Stimulated activated CD8-positive, alpha-beta memory T cell treated with anti-CD3 and anti-CD28 coated beads, Interleukin-7, amount 100 ng/mL, for 24 hours (primary cell): Measurements from ENCODE around the gene GPBP1.
A peak's percentile ranks its signal among the peaks of the same experiment; 100 is the strongest.
"Not testable (repeated sequence)": the region's sequence is repeated elsewhere in the genome, so short reads cannot be mapped to it uniquely, and the experiment has no call there.

ENCODE experiments used
- DNase-seq: peaks from one replicate; pipeline ENCODE4 v3.0.0-alpha.2; 2020; ENCODE audit warnings: low read depth

The GPBP1 gene

DNA sequence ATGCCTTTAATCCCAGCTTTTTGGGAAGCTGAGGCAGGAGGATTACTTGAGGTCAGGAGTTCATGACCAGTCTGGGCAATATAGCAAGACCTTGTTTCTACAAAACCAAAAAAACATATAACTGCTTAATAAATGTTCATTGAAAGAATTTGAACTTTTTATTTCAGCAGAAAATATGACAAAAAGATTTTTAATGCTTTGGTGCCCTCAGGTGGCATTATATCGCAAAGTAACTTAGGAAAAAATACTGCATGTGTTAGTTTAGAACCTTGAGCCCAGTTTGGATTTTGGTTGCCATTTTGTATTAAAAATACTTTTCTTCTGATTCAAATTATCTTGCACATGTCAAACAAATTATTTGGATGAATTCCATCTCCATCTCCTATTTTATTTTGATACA, 103.2 kb downstream of the GPBP1 start:
- DNase-seq: no peak

DNA sequence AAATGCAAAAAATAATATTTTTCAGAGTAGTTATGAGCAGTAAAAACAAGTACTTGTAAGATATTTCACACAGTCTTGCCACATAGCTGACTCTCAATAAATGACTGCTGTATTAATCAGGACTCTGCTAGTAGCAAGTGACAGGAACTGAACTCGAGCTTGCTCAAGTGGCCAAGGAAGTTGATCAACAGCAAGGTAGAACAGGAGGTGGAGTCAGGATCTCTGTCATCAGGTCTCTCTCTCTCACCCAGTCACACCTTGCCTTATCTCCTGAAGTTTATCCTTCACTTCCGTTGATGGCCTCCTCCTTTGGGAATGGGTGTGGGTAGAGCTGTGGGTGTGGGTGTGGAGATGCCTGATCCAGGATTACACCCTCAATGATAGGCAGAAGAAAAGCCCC, 107.0 kb downstream of the GPBP1 start:
- no peak for DNase-seq

DNA sequence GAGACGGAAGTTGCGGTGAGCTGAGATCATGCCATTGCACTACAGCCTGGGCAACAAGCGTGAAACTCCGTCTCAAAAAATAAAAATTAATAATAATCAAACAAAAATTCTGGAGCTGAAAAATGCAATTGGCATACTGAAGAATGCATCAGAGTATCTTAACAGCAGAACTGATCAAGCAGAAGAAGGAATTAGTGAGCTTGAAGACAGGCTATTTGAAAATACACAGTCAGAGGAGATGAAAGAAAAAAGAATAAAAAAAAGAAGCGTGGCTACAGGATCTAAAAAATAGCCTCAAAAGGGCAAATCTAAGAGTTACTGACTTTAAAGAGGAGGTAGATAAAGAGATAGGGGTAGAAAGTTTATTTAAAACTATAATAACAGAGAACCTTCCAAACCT, 111.2 kb downstream of the GPBP1 start:
- DNase-seq: not testable (repeated sequence)

DNA sequence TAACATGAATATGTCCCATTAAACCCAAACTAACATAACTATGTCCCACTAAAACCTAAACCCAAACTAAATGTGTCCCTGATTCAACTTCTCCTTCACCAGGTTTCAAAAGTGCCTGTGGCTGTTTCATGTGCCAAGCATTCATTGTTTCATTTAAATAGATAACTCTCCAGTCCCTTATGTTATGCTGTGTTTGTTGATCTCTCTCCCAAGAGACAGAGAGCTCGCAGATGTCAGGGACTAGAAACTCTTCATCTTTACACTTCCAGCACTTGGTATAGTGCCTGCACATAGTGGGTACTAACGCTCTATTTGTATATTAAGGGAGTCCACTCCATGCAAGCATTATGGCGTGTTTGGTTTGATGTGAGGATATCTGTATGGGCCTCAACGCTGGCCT, 118.0 kb downstream of the GPBP1 start:
- DNase-seq: no peak

DNA sequence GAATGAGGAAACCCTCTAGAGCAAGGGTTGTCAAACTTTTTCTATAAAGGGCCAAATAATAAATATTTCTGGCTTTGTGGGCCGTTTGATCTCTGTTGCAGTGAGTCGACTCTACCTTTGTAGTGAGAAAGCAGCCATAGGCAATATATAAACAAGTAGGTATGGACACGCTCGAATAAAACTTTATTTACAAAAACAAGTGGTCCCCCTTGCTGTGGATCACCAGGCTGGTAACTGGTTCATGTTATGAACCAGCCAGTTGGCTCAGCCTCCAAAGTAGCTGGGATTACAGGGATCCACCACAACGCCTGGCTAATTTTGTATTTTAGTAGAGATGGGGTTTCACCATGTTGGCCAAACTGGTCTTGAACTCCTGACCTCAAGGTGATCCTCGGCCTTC, 118.5 kb downstream of the GPBP1 start:
- DNase-seq: no peak

DNA sequence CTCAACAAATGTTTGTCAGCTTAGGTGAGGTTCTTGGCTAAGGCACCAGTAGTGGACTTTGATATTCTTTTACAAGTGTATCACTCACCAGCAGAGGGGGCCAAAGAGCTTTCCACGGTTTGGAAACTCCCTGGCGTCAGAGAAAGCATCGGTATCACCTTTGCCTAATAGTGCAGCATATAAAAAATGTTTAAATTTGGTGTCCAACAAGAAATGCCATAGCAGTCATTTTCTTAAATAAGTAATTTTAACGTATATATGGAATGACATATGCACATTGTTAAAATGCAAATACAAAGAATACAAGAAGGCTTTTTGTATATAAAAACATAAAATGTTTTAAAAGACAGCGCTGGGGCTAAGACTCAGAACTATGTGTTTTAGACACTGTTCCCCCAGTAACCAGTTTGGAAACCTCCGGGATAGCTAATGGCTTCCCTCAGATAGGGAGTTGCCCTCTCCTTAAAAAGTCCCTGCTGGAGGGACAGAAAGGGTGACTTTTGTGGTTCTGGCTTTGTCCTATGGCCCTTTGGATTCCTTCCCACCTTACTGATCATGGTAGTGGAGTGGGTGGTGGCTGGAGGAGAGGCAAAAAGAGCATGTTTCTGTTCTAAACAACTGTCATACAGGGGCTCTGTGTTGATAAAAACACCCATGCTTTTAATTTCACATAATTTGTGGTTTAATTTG, 124.6 kb downstream of the GPBP1 start:
- peak; percentile 69 for DNase-seq

- DNase-seq: peak; percentile 21
These were observed 125.2 kb downstream of the GPBP1 start for GRCh38 chr5:57298985-57299491.

DNA sequence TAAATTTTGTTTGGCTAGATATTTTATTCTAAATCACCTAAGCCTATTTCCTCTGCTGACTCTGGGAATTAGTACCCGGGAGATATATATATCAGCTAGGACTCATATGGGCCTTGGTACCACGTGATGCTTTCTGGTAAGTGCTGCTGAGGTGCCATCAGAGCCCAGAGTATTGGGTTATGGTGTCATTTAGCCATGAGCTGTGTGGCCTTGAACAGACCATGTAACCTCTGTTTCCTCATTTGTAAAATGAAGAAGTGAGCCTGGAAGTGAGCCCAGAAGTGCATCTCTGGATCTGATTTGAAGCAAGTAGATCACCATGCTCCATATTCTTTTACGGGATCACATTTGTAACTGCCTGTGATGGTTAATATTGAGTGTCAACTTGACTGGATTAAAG, 126.1 kb downstream of the GPBP1 start:
- no peak for DNase-seq

- peak; percentile 11 for DNase-seq
These were observed 128.3 kb downstream of the GPBP1 start for GRCh38 chr5:57302164-57302563.

GRCh38 chr5:57302643-57303042, 128.8 kb downstream of the GPBP1 start:
- no peak for DNase-seq

DNA sequence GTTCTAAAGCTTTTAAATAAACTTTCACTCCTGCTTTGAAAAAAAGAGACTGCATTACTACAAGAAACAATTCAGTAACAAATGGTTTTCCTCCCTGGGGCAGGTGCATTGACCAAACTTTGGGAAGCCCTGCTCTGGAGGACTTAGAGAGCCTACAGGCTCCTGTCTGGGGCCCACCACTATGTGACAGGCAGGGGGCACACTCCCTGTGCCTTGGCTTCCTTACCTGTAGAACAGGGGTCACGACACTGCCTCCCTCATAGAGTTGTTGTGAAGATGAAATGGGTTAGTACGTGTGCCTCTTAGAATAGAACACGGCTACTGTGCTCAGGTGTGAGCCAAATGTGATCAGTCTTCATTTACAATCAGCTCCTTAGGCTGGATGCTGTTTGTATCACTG, 130.1 kb downstream of the GPBP1 start:
- DNase-seq: no peak

DNA sequence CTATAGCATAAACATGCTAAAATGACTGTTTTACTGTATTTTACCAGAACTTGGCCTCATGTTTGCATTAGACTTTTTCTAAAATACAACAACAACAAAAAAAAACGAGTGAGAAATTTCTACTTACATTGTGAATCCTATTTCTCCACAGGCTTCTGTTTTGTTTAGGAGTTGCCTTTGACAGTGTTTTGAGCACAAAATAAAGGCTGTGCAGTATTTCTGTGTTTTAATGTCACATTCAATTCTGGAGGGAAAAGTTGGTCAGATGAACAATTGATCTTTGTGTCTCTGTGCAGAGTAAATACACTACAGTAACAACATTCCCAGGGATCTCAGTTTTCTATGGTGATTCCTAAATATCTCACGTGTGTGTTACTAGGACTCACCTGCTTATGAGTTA, 131.1 kb downstream of the GPBP1 start:
- no peak for DNase-seq

GRCh38 chr5:57306359-57306758, 132.5 kb downstream of the GPBP1 start:
- DNase-seq: no peak

DNA sequence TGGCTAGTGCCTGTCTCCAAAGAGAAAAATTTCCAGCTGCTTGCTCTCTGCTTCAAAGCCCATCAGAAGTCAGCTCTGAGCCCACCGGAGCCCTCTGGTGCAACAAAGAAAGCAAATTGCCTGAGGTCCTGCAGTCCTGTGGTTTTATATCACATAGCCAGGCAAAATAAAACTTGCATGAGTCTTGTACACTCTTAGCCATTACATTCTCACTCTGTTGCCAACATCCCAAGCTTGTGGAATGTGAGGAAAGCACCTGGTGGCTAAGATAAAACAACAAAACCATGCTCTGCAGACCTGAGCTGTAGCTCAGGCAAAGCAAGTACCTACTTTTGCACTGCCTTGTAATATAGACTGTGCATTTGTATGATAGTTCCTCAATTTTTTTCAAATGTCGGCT, 133.7 kb downstream of the GPBP1 start:
- DNase-seq: no peak

GRCh38 chr5:57309022-57309421, 135.2 kb downstream of the GPBP1 start:
- DNase-seq: not testable (repeated sequence)

- DNase-seq: no peak
These were observed 137.4 kb downstream of the GPBP1 start for GRCh38 chr5:57311251-57311650.

- DNase-seq: no peak
These were observed 138.3 kb downstream of the GPBP1 start for GRCh38 chr5:57311921-57312735.

DNA sequence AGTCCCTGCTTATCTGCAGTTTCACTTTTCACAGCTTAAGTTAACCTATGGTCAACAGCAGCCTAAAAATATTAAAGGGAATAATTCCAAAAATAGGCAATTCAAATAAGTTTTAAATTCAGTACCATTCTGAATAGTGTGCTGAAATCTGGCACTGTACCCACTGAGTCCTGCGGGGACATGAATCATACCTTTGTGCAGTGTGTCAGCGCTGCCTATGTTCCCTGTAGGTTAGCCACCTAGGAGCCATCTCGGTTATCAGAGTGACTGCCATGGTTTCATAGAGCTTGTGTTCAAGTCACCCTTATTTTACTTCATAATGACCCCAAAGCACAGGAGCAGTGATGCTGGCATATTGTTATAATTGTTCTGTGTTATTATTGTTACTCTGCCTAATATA, 139.9 kb downstream of the GPBP1 start:
- no peak for DNase-seq
